WTC11 (cell line): ENCODE data around the gene INSC. TPM values are rescaled to one million over a fixed set of nuclear protein-coding genes. Genes with fewer than 3 reads are reported as not detected.

Experiments
- ATAC-seq: fragments of 200-7000 bp; cut with Tn5 transposase; 2 replicates; pipeline ENCODE4 v1.10.0; 2021; ENCODE audit warnings: mild to moderate bottlenecking, moderate library complexity
- CTCF ChIA-PET: fragments of 300-600 bp; sonication (Branson Sonifier 250); formaldehyde crosslinking; loops from one replicate; lab custom pipeline; 2021; ENCODE audit warnings: antibody characterized with exemption; lab: Charles Lee
- POLR2A ChIA-PET: fragments of 350-600 bp; sonication (Branson Sonifier 250); formaldehyde crosslinking; loops from one replicate; lab custom pipeline; 2021; ENCODE audit warnings: antibody characterized with exemption; lab: Charles Lee
- DNase-seq: peaks from one replicate; pipeline ENCODE4 v3.0.0; 2021; ENCODE audit warnings: low spot score
- H3K27ac Mint-ChIP-seq: 2 replicates; pipeline ENCODE4 v1.8.0; 2021; ENCODE audit warnings: mixed read lengths
- H3K27me3 Mint-ChIP-seq: 2 replicates; pipeline ENCODE4 v1.8.0; 2021; ENCODE audit warnings: low read depth, mild to moderate bottlenecking, moderate library complexity, mixed read lengths
- H3K36me3 Mint-ChIP-seq: 2 replicates; pipeline ENCODE4 v1.8.0; 2021; ENCODE audit warnings: mixed read lengths
- H3K4me1 Mint-ChIP-seq: 2 replicates; pipeline ENCODE4 v1.8.0; 2022; ENCODE audit warnings: mixed read lengths
- H3K4me3 Mint-ChIP-seq: 2 replicates; pipeline ENCODE4 v1.8.0; 2021; ENCODE audit warnings: mild to moderate bottlenecking, moderate library complexity, mixed read lengths
- H3K9me3 Mint-ChIP-seq: 2 replicates; pipeline ENCODE4 v1.8.0; 2021; ENCODE audit warnings: mixed read lengths
- ELF4 ChIP-seq: sonication (generic); formaldehyde crosslinking; IDR thresholded peaks from 2 replicates; pipeline ENCODE4 v1.8.1; 2022; ENCODE audit warnings: low read depth, mild to moderate bottlenecking, moderate library complexity, missing genetic modification reagents
- ERG ChIP-seq: fragments of 250-450 bp; sonication (Bioruptor Pico); IDR thresholded peaks from 2 replicates; pipeline ENCODE4 v1.8.0; 2021; ENCODE audit warnings: mild to moderate bottlenecking
- FOXJ3 ChIP-seq: sonication (generic); formaldehyde crosslinking; IDR thresholded peaks from 2 replicates; pipeline ENCODE4 v1.9.0; 2021; ENCODE audit warnings: missing genetic modification reagents, mild to moderate bottlenecking, borderline replicate concordance
- GTF2I ChIP-seq: fragments of 250-450 bp; sonication (Bioruptor Pico); conservative IDR thresholded peaks from 2 replicates; pipeline ENCODE4 v1.4.0; 2021; ENCODE audit warnings: mild to moderate bottlenecking
- MXD4 ChIP-seq: fragments of 250-450 bp; sonication (Bioruptor Pico); IDR thresholded peaks from 2 replicates; pipeline ENCODE4 v1.8.0; 2021; ENCODE audit warnings: mild to moderate bottlenecking, moderate library complexity, borderline replicate concordance
- NFE2L1 ChIP-seq: sonication (generic); formaldehyde crosslinking; IDR thresholded peaks from 2 replicates; pipeline ENCODE4 v1.8.1; 2023; ENCODE audit warnings: missing genetic modification reagents
- OVOL2 ChIP-seq: fragments of 250-450 bp; sonication (Bioruptor Pico); IDR thresholded peaks from 2 replicates; pipeline ENCODE4 v1.9.0; 2021; ENCODE audit warnings: mild to moderate bottlenecking, borderline replicate concordance
- RELA ChIP-seq: sonication (generic); formaldehyde crosslinking; IDR thresholded peaks from 2 replicates; pipeline ENCODE4 v1.8.1; 2022; ENCODE audit warnings: missing genetic modification reagents, mild to moderate bottlenecking, borderline replicate concordance
- SP1 ChIP-seq: sonication (generic); formaldehyde crosslinking; conservative IDR thresholded peaks from 2 replicates; pipeline ENCODE4 v1.8.1; 2022; ENCODE audit warnings: missing genetic modification reagents
- STAT6 ChIP-seq: sonication (generic); formaldehyde crosslinking; conservative IDR thresholded peaks from 2 replicates; pipeline ENCODE4 v1.8.1; 2023; ENCODE audit warnings: mild to moderate bottlenecking, low read depth, missing genetic modification reagents, moderate library complexity
- ZBTB43 ChIP-seq: sonication (generic); formaldehyde crosslinking; IDR thresholded peaks from 2 replicates; pipeline ENCODE4 v1.8.1; 2023; ENCODE audit warnings: mild to moderate bottlenecking, missing genetic modification reagents
- ZNF121 ChIP-seq: sonication (generic); formaldehyde crosslinking; IDR thresholded peaks from 2 replicates; pipeline ENCODE4 v1.8.0; 2023; ENCODE audit warnings: missing genetic modification reagents
- total RNA-seq: library from RNA; stranded (reverse); gene quantifications from 3 replicates; pipeline ENCODE4 v1.2.3, GENCODE V29; 2021
- TF ChIP-seq, protein P1 (sequence below): sonication (generic); formaldehyde crosslinking; IDR thresholded peaks from 2 replicates; pipeline ENCODE4 v1.8.0; 2022; ENCODE audit warnings: mild to moderate bottlenecking, missing genetic modification reagents
- TF ChIP-seq, protein P2 (sequence below): sonication (generic); formaldehyde crosslinking; IDR thresholded peaks from 2 replicates; pipeline ENCODE4 v1.8.1; 2023; ENCODE audit warnings: mild to moderate bottlenecking, missing genetic modification reagents
- TF ChIP-seq, protein P3 (sequence below): sonication (generic); formaldehyde crosslinking; IDR thresholded peaks from 2 replicates; pipeline ENCODE4 v1.8.0; 2022; ENCODE audit warnings: mild to moderate bottlenecking, missing genetic modification reagents
- TF ChIP-seq, protein P4 (sequence below): fragments of 250-450 bp; sonication (Bioruptor Pico); IDR thresholded peaks from 2 replicates; pipeline ENCODE4 v1.9.0; 2021; ENCODE audit warnings: mild to moderate bottlenecking, borderline replicate concordance

The INSC gene
- total RNA-seq, 1 experiment from 2014 or later, result 0.44 TPM

DNA sequence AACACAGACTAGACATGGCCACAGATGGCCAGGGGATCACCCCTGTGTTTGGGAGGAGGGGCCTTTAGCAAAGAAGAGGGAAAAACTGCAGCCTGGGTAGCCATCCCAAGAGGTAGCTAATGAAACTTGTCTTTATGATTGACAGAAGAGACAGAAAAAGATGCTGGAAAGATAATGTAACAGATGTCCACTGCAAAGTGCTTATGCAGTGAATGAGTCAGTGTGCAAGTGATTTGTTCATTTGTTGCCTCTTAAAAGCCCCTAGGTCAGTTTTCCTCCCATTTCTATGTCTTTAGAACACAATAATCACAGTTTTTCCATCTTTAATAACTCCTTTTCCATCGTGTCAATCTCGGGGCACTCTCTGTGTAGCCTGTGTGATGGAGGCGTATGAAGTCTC lies 57.2 kb downstream of the INSC start:
- H3K4me3 Mint-ChIP-seq, result no peak overlapping the region
- H3K4me1 Mint-ChIP-seq, result no peaks in the 10 kb centered on the region
- CTCF ChIA-PET, result interaction anchor here (0.7 kb wide), 1 partner anchor 264 kb away, joined by 3 read pairs; no protein-coding TSS in a partner anchor
- ATAC-seq (no peak), DNase-seq (no peak)
- TF ChIP-seq RELA (CRISPR knock-in tag) (no peak), OVOL2 (CRISPR knock-in tag) (no peak)
- TF ChIP-seq, all 79 proteins: peak for 0
- no peaks in the 10 kb centered on the region for H3K36me3 Mint-ChIP-seq
- no peaks in the 10 kb centered on the region; the same call in 1 of the 2 replicates for H3K27me3 Mint-ChIP-seq
- POLR2A ChIA-PET, result no interaction called here
- H3K9me3 Mint-ChIP-seq, result no peaks in the 10 kb centered on the region
- H3K27ac Mint-ChIP-seq, result no peak overlapping the region

DNA sequence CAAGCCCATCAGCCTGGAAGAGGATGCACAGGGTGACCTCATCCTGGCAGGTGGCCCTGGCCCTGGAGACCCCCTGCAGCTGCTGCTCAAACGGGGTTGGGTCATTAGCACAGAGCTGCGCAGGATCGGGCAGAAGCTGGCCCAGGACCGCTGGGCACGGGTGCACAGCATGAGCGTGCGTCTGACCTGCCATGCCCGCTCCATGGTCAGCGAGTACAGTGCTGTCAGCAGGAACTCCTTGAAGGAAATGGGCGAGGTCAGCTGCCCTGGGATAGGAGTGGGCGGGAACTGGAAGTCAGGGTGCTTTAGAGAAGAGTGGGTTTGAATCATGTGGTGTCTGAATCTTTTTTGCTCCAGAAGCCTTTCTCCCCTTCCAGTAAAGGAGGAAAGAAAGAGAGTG lies 61.1 kb downstream of the INSC start:
- H3K4me3 Mint-ChIP-seq, result no peak overlapping the region
- POLR2A ChIA-PET, result no interaction called here
- H3K27ac Mint-ChIP-seq, result no peak overlapping the region
- no peaks in the 10 kb centered on the region for H3K36me3 Mint-ChIP-seq
- H3K9me3 Mint-ChIP-seq, result no peaks in the 10 kb centered on the region
- DNase-seq (no peak), ATAC-seq (no peak)
- 0 out of 2 replicates have a peak, but pooled peaks cover 3% of the 10 kb centered on the region for H3K4me1 Mint-ChIP-seq
- no peaks in the 10 kb centered on the region; the same call in 1 of the 2 replicates for H3K27me3 Mint-ChIP-seq
- TF ChIP-seq, protein P1, sequence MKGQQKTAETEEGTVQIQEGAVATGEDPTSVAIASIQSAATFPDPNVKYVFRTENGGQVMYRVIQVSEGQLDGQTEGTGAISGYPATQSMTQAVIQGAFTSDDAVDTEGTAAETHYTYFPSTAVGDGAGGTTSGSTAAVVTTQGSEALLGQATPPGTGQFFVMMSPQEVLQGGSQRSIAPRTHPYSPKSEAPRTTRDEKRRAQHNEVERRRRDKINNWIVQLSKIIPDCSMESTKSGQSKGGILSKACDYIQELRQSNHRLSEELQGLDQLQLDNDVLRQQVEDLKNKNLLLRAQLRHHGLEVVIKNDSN (CRISPR knock-in tag), result no peak
- TF ChIP-seq ZNF121 (CRISPR knock-in tag) (no peak), ZBTB43 (no peak), GTF2I (CRISPR knock-in tag) (no peak), MXD4 (no peak), SP1 (CRISPR knock-in tag) (no peak), STAT6 (CRISPR knock-in tag) (no peak), NFE2L1 (no peak), ELF4 (CRISPR knock-in tag) (no peak)
- TF ChIP-seq, protein P2, sequence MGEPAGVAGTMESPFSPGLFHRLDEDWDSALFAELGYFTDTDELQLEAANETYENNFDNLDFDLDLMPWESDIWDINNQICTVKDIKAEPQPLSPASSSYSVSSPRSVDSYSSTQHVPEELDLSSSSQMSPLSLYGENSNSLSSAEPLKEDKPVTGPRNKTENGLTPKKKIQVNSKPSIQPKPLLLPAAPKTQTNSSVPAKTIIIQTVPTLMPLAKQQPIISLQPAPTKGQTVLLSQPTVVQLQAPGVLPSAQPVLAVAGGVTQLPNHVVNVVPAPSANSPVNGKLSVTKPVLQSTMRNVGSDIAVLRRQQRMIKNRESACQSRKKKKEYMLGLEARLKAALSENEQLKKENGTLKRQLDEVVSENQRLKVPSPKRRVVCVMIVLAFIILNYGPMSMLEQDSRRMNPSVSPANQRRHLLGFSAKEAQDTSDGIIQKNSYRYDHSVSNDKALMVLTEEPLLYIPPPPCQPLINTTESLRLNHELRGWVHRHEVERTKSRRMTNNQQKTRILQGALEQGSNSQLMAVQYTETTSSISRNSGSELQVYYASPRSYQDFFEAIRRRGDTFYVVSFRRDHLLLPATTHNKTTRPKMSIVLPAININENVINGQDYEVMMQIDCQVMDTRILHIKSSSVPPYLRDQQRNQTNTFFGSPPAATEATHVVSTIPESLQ, result no peak
- CTCF ChIA-PET, result interaction anchor here (1.3 kb wide), 1 partner anchor 268 kb away, joined by 3 read pairs; no protein-coding TSS in a partner anchor

GRCh38 chr11:15176646-15177163 lies 62.0 kb downstream of the INSC start:
- ATAC-seq (no peak), DNase-seq (no peak)
- Mint-ChIP-seq H3K27ac (no peak overlapping the region), H3K4me3 (no peak overlapping the region), H3K4me1 (0 out of 2 replicates have a peak, but pooled peaks cover 3% of the 10 kb centered on the region), H3K27me3 (no peaks in the 10 kb centered on the region; the same call in 1 of the 2 replicates), H3K9me3 (no peaks in the 10 kb centered on the region), H3K36me3 (no peaks in the 10 kb centered on the region)
- ChIA-PET POLR2A (no interaction called here), CTCF (interaction anchor here (1.2 kb wide), 1 partner anchor 17 kb away, joined by 4 read pairs; no protein-coding TSS in a partner anchor)
- TF ChIP-seq, protein P3, sequence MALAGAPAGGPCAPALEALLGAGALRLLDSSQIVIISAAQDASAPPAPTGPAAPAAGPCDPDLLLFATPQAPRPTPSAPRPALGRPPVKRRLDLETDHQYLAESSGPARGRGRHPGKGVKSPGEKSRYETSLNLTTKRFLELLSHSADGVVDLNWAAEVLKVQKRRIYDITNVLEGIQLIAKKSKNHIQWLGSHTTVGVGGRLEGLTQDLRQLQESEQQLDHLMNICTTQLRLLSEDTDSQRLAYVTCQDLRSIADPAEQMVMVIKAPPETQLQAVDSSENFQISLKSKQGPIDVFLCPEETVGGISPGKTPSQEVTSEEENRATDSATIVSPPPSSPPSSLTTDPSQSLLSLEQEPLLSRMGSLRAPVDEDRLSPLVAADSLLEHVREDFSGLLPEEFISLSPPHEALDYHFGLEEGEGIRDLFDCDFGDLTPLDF (CRISPR knock-in tag), result no peak
- TF ChIP-seq ZBTB43 (no peak), FOXJ3 (CRISPR knock-in tag) (no peak), ERG (CRISPR knock-in tag) (no peak)
- TF ChIP-seq, protein P4, sequence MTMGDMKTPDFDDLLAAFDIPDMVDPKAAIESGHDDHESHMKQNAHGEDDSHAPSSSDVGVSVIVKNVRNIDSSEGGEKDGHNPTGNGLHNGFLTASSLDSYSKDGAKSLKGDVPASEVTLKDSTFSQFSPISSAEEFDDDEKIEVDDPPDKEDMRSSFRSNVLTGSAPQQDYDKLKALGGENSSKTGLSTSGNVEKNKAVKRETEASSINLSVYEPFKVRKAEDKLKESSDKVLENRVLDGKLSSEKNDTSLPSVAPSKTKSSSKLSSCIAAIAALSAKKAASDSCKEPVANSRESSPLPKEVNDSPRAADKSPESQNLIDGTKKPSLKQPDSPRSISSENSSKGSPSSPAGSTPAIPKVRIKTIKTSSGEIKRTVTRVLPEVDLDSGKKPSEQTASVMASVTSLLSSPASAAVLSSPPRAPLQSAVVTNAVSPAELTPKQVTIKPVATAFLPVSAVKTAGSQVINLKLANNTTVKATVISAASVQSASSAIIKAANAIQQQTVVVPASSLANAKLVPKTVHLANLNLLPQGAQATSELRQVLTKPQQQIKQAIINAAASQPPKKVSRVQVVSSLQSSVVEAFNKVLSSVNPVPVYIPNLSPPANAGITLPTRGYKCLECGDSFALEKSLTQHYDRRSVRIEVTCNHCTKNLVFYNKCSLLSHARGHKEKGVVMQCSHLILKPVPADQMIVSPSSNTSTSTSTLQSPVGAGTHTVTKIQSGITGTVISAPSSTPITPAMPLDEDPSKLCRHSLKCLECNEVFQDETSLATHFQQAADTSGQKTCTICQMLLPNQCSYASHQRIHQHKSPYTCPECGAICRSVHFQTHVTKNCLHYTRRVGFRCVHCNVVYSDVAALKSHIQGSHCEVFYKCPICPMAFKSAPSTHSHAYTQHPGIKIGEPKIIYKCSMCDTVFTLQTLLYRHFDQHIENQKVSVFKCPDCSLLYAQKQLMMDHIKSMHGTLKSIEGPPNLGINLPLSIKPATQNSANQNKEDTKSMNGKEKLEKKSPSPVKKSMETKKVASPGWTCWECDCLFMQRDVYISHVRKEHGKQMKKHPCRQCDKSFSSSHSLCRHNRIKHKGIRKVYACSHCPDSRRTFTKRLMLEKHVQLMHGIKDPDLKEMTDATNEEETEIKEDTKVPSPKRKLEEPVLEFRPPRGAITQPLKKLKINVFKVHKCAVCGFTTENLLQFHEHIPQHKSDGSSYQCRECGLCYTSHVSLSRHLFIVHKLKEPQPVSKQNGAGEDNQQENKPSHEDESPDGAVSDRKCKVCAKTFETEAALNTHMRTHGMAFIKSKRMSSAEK (CRISPR knock-in tag), result no peak
